Measurements from ENCODE around the gene KCNT1. TPM values are rescaled to one million over a fixed set of nuclear protein-coding genes. Genes with fewer than 3 reads are reported as not detected.

Gene KCNT1
- total and polyA plus RNA-seq, 2 donors (not counting 3 experiments of a cell fraction or from before 2014, with no cell fraction given), result not detected

GRCh38 chr9:135659252-135659651 is 42.7 kb upstream of the KCNT1 start:
- Histone ChIP-seq H3K4me1 (ENCODE audit: control insufficient read depth, extremely low read depth, insufficient read depth, low read length) (no peaks in the 10 kb centered on the region), H3K9ac (replicated peaks; ENCODE audit: extremely low read depth, insufficient read depth, low read length) (no peak overlapping the region), H3K27ac (ENCODE audit: insufficient read depth, low read depth, low read length) (no peak overlapping the region), H2AFZ (ENCODE audit: low read depth, low read length) (no peak overlapping the region), H3K9me1 (replicated peaks; ENCODE audit: control insufficient read depth, extremely low read depth, insufficient read depth, low read length) (no peaks in the 10 kb centered on the region), H3K4me2 (ENCODE audit: insufficient read depth, low read length) (no peak overlapping the region), H3K27me3 (ENCODE audit: control insufficient read depth in 2 of 2, insufficient read depth in 2 of 2, low read length in 2 of 2) (no peaks in the 10 kb centered on the region), H3K36me3 (ENCODE audit: control insufficient read depth in 2 of 2, extremely low read depth in 1 of 2, insufficient read depth in 2 of 2, low read length in 2 of 2) (no peaks in the 10 kb centered on the region), H3K9me3 (replicated peaks; ENCODE audit: control insufficient read depth, insufficient read depth, low read length) (no peaks in the 10 kb centered on the region), H4K20me1 (replicated peaks; ENCODE audit: control insufficient read depth, extremely low read depth, insufficient read depth, low read length) (no peaks in the 10 kb centered on the region), H3K79me2 (ENCODE audit: control insufficient read depth, insufficient read depth, low read length) (no peaks in the 10 kb centered on the region), H3K4me3 (replicated peaks in 1 of 3; ENCODE audit: insufficient read depth in 1 of 3, low read depth in 1 of 3, low read length in 3 of 3) (no peak overlapping the region)
- intact Hi-C loops (cut with micrococcal nuclease) (no loop called here), dilution Hi-C loops (cut with MboI; ENCODE audit: extremely low pct_ligation_motif_present, low sequenced_read_pairs) (no loop called here)
- CTCF ChIA-PET, result no interaction called here
- TF ChIP-seq POLR2AphosphoS5 (IDR thresholded peaks at IDR 0.05; ENCODE audit: insufficient read depth, low read depth, low read length) (no peak), MAX (IDR thresholded peaks at IDR 0.05; ENCODE audit: insufficient read depth, insufficient read length) (no peak), JUN (IDR thresholded peaks at IDR 0.05; ENCODE audit: borderline replicate concordance, insufficient read depth, insufficient read length, low read depth) (no peak)
- DNase-seq (ENCODE audit: low read depth, low spot score) (no peak), FAIRE-seq (no peak)
- no TSS peak for BruUV-seq (replicated peaks)
- POLR2A ChIA-PET, result no interaction called here

DNA sequence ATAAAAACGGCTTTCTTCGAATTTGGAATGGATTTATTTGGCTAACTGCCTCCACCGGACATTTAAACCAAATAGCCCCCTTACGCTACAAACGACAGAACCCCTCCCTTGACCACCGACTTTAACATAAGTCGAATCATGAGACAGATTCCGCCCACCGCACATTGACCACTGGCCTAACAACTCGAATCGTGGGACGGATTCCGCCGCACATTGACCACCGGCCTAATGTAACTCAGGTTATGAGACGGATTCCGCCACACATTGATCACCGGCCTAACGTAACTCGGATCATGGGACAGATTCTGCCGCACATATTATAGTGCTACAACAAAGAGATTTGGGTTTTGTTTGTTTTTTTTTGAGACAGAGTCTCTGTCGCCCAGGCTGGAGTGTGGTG is 41.6 kb upstream of the KCNT1 start:
- H3K79me2 ChIP-seq (ENCODE audit: control insufficient read depth, insufficient read depth, low read length), result no peaks in the 10 kb centered on the region
- H3K4me1 ChIP-seq (ENCODE audit: control insufficient read depth, extremely low read depth, insufficient read depth, low read length), result no peaks in the 10 kb centered on the region
- no TSS peak for BruUV-seq (replicated peaks)
- no peaks in the 10 kb centered on the region for H3K9me1 ChIP-seq (replicated peaks; ENCODE audit: control insufficient read depth, extremely low read depth, insufficient read depth, low read length)
- H3K4me3 ChIP-seq (replicated peaks in 1 of 3; ENCODE audit: insufficient read depth in 1 of 3, low read depth in 1 of 3, low read length in 3 of 3), result no peak overlapping the region
- TF ChIP-seq MYC (IDR thresholded peaks at IDR 0.05; ENCODE audit: low read depth, low read length) (no peak), FOS (IDR thresholded peaks at IDR 0.05; ENCODE audit: borderline replicate concordance, insufficient read depth, low read length) (no peak), JUN (IDR thresholded peaks at IDR 0.05; ENCODE audit: borderline replicate concordance, insufficient read depth, insufficient read length, low read depth) (no peak), CTCF (IDR thresholded peaks at IDR 0.05; ENCODE audit: extremely low read depth in 1 of 2, insufficient read depth in 1 of 2, low read depth in 1 of 2, low read length in 2 of 2) (no peak), POLR2A (IDR thresholded peaks at IDR 0.05; ENCODE audit: low read depth, low read length) (no peak), GATA2 (IDR thresholded peaks at IDR 0.05; ENCODE audit: insufficient read depth, insufficient read length, low read depth, low read length) (no peak), POLR2AphosphoS5 (IDR thresholded peaks at IDR 0.05; ENCODE audit: insufficient read depth, low read depth, low read length) (no peak), MAX (IDR thresholded peaks at IDR 0.05; ENCODE audit: insufficient read depth, insufficient read length) (no peak), EZH2 (IDR thresholded peaks at IDR 0.05; ENCODE audit: borderline replicate concordance, low read depth, low read length, severe bottlenecking) (no peak)
- no peaks in the 10 kb centered on the region for H4K20me1 ChIP-seq (replicated peaks; ENCODE audit: control insufficient read depth, extremely low read depth, insufficient read depth, low read length)
- CTCF ChIA-PET, result no interaction called here
- no peaks in the 10 kb centered on the region for H3K27me3 ChIP-seq (ENCODE audit: control insufficient read depth in 2 of 2, insufficient read depth in 2 of 2, low read length in 2 of 2)
- intact Hi-C loops (cut with micrococcal nuclease), result no loop called here
- DNase-seq (ENCODE audit: low read depth, low spot score) (no peak), FAIRE-seq (no peak)
- no peak overlapping the region for H3K9ac ChIP-seq (replicated peaks; ENCODE audit: extremely low read depth, insufficient read depth, low read length)
- dilution Hi-C loops (cut with MboI; ENCODE audit: extremely low pct_ligation_motif_present, low sequenced_read_pairs), result no loop called here
- H3K4me2 ChIP-seq (ENCODE audit: insufficient read depth, low read length), result no peak overlapping the region
- no peaks in the 10 kb centered on the region for H3K36me3 ChIP-seq (ENCODE audit: control insufficient read depth in 2 of 2, extremely low read depth in 1 of 2, insufficient read depth in 2 of 2, low read length in 2 of 2)
- no peak overlapping the region for H3K27ac ChIP-seq (ENCODE audit: insufficient read depth, low read depth, low read length)
- H2AFZ ChIP-seq (ENCODE audit: low read depth, low read length), result no peak overlapping the region
- POLR2A ChIA-PET, result no interaction called here
- H3K9me3 ChIP-seq (replicated peaks; ENCODE audit: control insufficient read depth, insufficient read depth, low read length), result no peaks in the 10 kb centered on the region
